ENCODE measurements around the gene PKD2L2. TPM values are rescaled to one million over a fixed set of nuclear protein-coding genes. Genes with fewer than 3 reads are reported as not detected.
A peak's percentile ranks its signal among the peaks of the same experiment; 100 is the strongest.
"Not testable (repeated sequence)": the region's sequence is repeated elsewhere in the genome, so short reads cannot be mapped to it uniquely, and the experiment has no call there.

The PKD2L2 gene
- total RNA-seq: under 0.01 TPM

DNA sequence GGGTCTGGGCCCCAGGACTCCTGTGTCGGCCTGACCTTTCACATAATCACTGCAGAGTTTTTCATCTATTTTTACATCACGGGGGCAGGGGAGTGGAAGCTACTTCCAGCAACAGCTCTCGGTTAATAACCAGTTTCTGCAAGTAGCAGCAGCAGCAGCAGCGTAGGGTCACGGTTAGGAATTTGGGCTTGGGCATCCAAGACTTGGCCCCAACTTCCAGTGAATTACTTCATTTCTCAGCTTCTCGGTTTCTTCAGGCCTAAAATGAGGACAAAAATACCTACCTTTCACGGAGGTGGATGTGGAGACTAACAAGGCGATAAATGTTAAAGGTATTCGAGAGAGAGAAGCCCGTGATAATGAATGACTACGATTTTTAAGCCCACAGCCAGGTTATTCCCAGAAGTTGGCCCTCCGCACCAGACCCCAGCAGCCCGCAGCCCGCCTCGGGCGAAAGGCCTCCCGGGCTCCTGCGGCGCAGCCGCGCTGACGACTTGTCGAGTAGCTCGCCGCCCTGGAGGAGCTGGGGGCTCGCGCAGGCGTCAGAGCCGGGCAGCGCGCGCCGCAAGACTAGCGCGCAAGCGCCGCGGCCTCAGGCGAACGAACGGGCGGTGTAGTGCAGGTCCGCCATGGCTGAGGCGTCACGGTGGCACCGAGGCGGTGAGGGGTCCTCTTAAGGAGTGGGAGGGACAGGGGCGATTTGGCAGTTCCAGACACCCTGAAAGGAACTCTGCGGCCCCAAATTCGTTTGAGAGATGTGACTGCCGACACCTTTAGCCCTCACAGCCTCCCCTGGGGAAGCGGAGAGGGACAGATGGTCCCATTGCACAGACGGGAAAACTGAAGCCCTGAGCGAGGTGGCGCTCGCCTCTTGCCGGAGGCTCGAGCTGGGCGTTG, at the start of gene PKD2L2:
PKD2L2 (plus strand) TSS at position 595 of the 897 bp plus-strand sequence; CDS start at position 630, 35 bp downstream.
- DNase-seq (ENCODE audit: low read depth in 2 of 3, low spot score in 2 of 3): peak; percentile 58 to 91 (median 90)

DNA sequence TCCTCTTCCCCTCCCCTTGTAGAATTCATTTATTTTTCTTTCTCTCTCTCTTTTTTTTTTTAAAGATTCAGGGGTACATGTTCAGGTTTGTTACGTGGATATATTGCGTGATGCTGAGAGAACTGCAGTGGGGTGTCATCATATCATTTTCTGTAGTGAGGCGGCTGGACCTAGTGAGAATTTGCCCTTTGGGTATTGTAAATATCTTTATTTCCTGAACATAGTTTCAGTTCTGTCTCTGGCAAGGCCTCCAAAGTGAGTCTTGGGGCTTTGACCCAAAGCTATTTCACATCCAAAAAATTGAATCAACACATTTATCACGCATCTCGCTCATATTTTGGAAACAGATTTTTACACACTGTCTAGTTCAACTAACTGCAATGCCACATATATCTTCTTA, 47.0 kb upstream of the PKD2L2 start:
- DNase-seq (ENCODE audit: low read depth in 2 of 3, low spot score in 2 of 3): no peak

DNA sequence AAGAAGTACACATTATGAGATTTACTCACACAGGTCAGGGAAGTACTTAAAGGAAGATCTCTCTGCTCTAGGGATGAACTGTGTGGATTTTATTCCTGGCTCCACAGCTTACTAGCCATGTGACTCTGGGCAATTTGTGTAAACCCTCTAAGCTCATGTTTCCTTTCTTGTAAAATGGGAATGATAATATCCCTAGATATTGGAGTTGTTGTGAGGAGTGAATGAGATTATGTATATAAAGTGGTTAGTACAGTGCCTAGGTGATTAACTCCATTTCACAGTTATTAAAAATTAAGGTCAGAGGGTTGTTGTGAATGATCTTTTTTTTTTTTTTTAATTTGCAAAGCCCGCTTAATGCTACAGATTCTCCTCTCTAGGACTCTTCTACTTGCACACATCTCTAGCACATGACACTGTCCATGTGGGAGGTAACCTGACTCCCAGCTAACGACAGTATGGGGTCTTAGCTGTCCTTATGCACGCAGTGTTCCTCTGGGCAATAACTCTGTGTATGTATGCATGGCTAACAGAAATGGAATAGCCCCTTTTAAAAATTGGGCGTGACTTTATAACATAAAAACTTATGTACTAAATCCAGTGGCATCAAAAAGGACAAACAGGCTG, 45.5 kb upstream of the PKD2L2 start:
- no peak for DNase-seq (ENCODE audit: low read depth in 2 of 3, low spot score in 2 of 3)

DNA sequence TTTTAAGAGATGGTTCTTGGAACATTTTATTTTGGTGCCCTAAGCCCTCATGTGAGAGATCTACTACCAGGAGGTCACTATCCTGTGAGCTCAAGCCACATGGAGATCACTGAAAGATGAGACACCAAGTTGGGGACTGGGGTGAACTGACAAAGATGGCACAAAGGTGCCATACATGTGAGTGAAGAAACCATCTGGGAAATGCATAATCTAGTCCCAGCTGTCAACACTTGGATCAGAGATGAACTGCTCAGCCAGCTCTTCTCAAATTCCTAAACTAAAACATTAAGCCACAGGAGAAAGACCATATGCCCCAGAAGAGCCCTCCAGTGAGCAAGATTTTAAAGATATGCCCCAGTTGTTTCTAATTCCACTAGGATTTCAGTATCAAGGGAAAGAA, 43.8 kb upstream of the PKD2L2 start:
- DNase-seq (ENCODE audit: low read depth in 2 of 3, low spot score in 2 of 3): no peak

DNA sequence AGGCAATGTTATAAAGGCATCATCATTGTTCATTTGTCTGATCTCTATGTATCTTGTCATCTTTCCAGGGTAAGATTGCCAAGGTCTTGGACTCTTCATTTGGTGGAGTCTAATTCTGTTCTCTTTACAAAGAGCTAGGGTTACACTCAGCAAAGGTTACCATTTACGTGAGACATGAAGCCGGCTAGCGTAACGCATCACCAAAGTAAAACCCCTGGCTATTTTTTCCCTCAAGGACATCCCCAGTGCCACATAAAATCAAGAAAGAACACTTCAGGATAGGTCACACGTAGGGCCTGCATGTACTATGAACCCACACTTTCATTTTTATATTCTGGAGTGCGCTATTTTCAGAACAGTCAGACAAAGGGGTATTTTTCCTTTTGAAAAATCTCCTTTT, 41.6 kb upstream of the PKD2L2 start:
- no peak for DNase-seq (ENCODE audit: low read depth in 2 of 3, low spot score in 2 of 3)

DNA sequence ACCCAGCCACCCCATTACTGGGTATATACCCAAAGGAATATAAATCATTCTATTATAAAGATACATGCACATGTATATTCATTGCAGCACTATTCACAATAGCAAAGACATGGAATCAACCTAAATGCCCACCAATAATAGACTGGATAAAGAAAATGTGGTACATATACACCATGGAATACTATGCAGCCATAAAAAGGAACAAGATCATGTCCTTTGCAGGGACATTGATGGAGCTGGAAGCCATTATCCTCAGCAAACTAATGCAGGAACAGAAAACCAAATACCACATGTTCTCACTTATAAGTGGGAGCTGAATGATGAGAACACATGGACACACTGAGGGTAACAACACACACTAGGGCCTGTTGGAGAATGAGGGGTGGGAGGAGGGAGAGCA, 36.1 kb upstream of the PKD2L2 start:
- not testable (repeated sequence) for DNase-seq (ENCODE audit: low read depth in 2 of 3, low spot score in 2 of 3)

DNA sequence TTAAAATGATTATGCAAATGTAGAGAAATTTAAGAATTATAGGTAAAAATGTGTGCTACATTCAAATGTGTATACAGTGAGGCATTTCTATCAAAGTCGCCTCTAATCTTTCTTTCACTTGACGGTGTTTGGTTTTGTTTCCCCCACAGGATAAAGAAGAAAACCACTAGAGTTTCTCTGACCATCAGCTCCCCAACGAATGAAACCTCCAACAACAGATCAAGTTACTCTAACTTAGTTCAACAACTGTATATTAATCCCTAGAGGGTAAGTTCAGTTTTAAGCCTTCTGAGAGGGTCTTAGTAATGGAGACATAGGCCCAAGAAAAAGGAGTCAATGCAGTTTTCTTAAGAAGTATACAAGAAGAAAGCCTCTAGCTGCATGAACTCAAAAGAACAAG, 33.1 kb upstream of the PKD2L2 start:
- DNase-seq (ENCODE audit: low read depth in 2 of 3, low spot score in 2 of 3): no peak

DNA sequence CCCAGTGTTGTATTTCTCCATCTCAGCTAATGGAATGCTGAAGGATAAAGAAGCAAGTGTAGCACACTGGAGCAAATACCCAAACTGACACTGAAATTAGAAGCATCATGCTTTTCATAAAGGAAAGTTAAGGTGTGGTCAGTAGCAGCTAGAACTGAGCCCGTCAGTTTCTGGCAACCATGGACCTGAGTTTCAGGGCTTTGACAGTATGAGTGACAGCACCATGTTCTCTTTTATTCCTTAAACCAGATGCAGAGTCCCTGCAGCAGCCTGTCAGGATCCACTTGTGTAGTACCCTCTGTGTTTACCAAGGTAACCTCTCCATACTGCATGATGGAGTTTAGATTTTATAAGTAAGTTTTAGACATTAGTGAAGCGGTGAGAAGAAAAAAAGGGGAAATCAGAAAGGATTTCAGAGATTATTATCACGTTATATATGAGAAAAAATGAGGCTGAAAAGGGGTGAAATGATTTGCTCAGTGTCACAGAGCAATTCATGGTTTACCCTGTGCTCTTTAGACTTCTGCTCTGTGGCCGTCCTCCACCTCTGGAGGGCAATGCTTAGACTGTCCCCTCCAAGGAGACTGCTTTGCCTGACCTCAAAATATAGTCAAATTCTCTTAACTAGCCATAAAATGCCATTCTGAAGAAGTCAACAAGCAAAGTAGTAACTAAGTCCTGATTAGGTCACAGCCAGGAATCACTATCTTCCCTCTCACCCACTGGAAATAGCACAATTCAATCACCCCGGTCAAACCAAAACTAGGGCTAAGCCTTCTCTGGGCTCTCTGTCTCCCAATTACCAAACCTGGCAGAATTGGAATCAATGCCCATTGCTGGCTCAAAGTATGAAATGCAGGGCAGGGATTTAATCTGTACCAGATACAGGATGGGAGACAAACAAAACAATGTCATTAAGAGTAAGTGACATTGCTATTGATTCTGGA, 32.1 kb upstream of the PKD2L2 start:
- no peak for DNase-seq (ENCODE audit: low read depth in 2 of 3, low spot score in 2 of 3)

DNA sequence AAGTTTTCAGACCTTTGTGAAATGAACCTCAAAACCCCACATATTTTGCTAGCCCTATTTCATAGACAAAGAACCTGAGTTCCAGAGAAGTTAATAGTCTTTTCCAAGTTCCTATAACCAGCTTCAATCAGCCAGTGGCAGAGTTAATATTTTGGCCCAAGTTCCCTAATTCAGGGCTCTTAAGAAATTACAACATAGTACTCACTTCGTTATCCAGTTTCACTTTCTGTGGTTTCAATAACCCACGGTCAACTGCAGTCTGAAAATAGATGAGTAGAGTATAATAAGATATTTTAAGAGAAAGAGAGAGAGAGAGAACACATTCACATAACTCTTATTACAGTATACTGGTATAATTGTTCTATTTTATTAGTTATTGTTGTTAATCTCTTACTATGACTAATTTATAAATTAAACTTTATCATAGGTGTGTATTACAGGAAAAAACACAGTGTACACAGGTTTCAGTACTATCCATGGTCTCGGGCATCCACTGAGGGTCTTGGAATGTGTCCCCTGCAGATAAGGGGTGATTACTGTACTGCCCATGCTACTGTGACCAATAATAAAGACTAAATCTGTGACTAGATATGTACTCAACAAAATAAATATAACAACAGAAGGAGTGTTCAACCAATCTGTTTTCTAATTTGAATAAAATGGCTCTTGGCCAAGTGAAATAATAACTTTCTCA, 30.9 kb upstream of the PKD2L2 start:
- peak in 2 of 3 donors; percentile 13 to 56 for DNase-seq (ENCODE audit: low read depth in 2 of 3, low spot score in 2 of 3)

DNA sequence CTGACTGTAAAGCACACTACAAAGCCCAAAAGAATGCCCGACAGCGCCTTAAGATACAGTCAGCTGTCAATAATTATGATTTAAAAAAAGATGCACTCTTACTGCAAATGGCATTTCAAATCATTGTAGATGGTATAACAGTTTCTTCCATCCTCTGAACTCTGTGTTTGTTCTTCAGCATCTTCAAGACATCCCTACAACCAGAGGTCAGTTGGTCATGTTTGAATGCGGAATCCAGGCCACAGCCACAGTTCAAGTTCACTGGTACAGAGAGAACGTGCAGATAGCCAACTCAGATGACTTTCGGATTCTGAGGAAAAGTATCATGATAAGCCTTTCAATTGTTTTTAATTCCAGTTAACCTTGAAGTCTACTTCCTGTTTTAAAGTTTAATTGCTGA, 30.3 kb upstream of the PKD2L2 start:
- DNase-seq (ENCODE audit: low read depth in 2 of 3, low spot score in 2 of 3): no peak

DNA sequence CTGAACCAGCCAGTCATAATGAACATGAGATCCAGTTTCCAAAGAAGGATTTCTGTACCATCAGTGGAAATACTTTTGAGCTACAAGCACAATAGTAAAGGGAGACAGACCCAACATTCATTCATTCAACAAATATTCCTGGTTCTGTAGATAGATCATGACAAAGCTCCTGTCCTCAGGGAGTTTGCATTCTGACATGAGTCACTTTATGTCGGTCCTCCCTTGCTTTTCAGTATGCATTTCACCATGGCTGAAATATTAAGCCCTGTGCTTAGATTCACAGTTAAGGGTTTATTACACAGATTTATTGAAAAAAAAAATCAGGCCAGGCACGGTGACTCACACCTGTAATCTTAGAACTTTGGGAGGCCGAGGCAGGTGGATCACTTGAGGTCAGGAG, 27.0 kb upstream of the PKD2L2 start:
- no peak for DNase-seq (ENCODE audit: low read depth in 2 of 3, low spot score in 2 of 3)

DNA sequence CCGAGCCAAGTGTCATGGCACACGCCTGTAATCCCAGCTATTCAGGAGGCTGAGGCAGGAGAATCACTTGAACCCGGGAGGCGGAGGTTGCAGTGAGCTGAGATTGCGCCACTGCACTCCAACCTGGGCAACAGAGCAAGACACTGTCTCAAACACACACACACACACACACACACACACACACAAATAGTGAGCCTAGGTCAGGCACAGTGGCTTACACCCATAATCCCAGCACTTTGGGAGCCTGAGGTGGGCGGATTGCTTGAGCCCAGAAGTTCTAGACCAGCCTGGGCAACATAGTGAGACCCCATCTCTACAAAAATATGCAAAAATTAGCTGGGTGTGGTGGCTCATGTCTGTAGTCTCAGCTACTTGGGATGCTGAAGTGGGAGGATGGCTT, 25.6 kb upstream of the PKD2L2 start:
- not testable (repeated sequence) for DNase-seq (ENCODE audit: low read depth in 2 of 3, low spot score in 2 of 3)

DNA sequence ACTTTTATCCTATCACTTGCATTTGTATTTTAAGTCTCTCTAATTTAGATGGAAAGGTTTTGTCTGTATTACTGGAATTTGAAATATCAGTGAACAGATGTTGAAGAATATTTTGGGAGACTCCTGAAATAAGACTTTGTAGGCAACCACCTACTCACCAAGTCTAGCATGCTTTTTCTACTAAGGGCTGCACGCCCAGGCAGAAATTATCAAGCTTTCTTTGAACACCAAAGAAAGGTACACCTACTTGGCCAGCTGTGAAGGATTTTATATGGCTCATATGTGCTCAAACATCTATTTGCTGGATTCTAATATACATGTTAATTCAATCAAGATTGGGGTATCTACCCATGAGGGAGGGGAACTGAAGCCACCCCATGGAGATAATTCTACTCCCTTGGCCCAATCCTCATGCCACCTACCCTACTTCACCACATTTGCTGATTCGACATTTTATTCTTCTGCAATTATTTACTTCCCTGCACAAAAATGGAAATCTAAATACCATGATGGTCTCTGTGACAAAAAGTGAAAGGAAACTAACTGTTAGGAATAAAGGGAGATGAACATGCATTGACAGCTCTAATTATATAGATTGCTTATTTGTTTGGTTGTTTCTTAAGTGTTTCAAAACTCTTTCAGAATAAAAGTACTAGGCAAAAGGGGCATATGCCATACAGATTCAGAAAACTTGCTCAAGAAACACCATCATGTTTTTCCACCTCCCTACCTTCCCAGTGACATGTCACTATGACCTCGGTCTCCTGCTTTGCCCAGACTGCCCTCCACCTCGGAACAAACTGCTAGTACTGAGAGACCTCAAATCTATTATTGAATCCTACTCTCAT, 22.5 kb upstream of the PKD2L2 start:
- DNase-seq (ENCODE audit: low read depth in 2 of 3, low spot score in 2 of 3): no peak

DNA sequence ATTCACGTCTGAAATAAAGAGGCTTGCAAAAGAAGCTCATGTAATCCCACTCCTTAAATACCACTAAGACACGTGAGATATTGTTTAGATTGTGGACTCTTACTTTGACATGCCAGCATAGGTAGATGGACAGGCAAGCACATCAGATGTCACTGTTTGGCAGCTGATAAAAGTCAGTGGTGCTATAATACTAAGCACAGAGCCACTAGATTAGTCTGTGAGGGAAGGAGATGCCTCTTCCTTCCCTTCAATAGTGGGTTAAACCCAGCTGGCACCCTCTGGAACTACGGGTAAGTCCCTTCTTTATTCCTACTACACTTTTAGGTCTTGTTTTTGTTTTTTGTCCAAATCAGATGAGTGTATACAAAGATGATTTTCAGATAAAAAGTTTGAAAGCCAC, 21.6 kb upstream of the PKD2L2 start, which contains the start of gene MYOT:
MYOT (plus strand) TSS at position 197 of the 400 bp plus-strand sequence. CDS start 2,792 bp downstream, outside the sequence.
- DNase-seq (ENCODE audit: low read depth in 2 of 3, low spot score in 2 of 3): no peak

DNA sequence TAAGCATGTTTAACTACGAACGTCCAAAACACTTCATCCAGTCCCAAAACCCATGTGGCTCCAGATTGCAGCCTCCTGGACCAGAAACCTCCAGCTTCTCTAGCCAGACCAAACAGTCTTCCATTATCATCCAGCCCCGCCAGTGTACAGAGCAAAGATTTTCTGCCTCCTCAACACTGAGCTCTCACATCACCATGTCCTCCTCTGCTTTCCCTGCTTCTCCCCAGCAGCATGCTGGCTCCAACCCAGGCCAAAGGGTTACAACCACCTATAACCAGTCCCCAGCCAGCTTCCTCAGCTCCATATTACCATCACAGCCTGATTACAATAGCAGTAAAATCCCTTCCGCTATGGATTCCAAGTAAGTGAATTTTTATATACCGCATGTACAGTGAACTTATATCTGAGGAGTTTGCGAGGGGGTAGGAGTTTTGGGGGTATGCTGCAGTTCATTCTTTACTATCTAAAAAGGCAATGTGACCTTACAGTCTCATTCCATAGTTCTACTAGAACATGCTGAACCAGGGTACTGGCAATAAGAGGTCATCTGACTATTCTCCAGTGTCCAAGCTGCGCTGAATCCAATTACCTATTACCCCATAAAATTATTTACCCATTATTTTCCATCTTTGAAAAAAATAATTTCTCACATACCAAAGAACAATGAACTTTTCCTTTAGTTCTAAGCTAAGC, 18.5 kb upstream of the PKD2L2 start:
- DNase-seq (ENCODE audit: low read depth in 2 of 3, low spot score in 2 of 3): no peak

DNA sequence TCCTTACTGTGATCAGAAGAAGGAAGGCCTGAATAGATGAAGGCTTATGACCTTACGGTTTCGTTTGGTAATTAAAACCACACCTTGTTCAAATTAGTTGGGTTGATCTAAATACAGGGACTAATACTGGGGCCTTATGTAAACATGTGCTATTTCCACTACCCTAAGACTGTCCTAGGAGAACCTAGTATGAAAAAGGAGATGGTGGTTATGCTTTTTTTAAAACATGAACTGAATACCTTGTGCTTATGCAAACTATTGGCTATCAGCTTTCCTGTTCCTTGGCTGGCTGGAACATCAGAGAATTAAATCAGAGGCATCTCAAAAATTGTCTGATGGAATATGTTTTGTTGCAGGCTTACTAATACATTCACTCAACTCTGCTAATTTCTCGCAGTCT, 17.7 kb upstream of the PKD2L2 start:
- no peak for DNase-seq (ENCODE audit: low read depth in 2 of 3, low spot score in 2 of 3)

DNA sequence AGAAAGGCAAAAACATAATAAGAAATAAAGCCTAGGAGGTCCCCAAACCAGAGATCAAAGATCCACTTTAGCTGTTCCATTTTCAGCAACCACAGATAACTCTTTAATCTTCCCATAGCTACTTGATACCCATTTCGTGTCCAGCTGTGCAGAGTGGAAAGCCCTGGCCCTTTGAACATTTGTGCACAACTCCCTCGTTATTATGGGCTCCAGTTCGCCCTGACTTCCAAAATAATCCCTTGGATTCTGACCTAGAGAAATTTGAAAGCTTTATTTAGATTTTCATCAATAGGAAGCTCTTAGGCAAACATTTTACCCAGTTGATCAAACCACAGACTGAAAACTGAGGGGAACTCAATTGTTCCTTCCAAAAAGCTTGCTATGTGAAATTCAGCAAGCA, 16.8 kb upstream of the PKD2L2 start:
- DNase-seq (ENCODE audit: low read depth in 2 of 3, low spot score in 2 of 3): no peak

DNA sequence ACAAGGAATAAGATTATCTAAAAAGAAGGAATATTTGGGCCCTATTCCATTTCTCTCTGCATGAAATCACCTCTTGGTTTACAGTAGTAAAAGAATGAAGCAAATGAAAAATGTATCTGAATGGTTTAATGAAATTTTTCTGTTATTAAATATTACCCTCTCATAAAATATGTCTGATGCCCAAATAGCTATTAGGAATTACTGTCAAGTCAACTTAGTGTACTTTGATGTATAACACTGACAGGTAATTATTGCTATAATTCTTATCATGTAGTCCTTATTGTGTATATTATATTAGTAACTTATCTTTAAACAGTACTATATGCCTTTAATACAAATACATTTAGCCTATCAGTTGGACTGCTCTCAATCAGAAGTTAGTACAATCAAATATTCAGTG, 13.2 kb upstream of the PKD2L2 start:
- no peak for DNase-seq (ENCODE audit: low read depth in 2 of 3, low spot score in 2 of 3)

DNA sequence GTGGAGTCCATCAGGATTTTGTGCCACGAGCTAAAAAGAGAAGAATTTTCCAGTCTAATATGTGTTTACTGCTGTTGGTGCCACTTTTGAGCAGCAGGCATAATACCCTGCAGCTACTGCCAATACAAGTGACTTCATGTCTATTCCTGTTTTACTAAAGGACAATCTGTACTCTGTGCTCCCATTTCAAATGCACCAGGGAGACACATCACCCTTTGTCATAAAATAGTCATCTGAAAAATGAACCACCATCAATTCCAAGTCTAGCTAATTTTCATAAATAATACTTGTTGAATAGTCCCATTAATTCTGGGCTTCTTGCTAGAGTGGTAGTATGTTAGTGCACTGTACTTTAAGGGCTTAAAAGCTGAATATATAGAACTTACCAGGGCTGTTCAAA, 8.9 kb upstream of the PKD2L2 start:
- DNase-seq (ENCODE audit: low read depth in 2 of 3, low spot score in 2 of 3): no peak

All from hematopoietic multipotent progenitor cell (in vitro differentiated cells).